Measurements from ENCODE around the gene PLCB4. TPM values are rescaled to one million over a fixed set of nuclear protein-coding genes. Genes with fewer than 3 reads are reported as not detected.

PLCB4 gene
- total RNA-seq, 2 donors from 2014 or later: 15.3 to 24.1 TPM

DNA sequence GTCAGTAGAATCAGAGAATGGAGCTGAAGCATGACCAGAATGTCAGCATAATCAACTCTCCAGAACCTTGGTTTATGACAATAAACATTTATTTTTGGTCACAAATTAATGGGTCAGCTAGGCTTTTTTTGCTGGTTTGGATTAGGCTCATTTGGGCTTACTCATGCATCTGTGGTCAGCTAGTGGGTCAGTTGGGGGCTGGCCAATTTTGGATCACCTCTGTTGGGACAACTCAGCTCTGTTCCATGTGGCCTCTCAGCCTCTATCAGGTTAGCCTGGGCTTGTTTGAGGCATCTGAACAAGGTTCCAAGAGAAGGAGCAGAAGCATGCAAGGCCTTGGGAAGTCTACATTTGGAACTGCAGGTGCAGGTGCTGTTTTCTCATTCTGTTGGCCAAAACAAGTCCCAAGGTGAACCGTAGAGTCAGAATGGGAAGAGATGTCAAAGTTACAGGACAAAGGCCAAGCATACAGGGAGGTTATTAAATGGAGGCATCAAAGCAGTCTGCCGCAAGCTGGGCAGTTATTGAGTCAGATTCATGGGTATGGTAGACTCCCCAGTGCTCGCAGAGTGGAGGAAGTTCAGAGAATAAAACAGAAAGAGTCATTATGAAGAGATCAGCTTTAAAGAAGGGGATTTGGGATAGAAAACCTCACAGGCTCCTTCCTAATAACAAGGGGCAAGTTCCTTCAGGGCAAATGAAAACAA, 173.0 kb downstream of the PLCB4 start:
- TF ChIP-seq, protein P1, sequence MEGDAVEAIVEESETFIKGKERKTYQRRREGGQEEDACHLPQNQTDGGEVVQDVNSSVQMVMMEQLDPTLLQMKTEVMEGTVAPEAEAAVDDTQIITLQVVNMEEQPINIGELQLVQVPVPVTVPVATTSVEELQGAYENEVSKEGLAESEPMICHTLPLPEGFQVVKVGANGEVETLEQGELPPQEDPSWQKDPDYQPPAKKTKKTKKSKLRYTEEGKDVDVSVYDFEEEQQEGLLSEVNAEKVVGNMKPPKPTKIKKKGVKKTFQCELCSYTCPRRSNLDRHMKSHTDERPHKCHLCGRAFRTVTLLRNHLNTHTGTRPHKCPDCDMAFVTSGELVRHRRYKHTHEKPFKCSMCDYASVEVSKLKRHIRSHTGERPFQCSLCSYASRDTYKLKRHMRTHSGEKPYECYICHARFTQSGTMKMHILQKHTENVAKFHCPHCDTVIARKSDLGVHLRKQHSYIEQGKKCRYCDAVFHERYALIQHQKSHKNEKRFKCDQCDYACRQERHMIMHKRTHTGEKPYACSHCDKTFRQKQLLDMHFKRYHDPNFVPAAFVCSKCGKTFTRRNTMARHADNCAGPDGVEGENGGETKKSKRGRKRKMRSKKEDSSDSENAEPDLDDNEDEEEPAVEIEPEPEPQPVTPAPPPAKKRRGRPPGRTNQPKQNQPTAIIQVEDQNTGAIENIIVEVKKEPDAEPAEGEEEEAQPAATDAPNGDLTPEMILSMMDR (IDR thresholded peaks at IDR 0.05): no peak
- Histone ChIP-seq H3K4me3 (no peak overlapping the region), H3K27me3 (replicated peaks; ENCODE audit: insufficient read depth) (no peaks in the 10 kb centered on the region), H3K4me1 (ENCODE audit: control insufficient read depth in 1 of 2, low read depth in 2 of 2) (peaks cover 3 to 8% of the 10 kb centered on the region in 2 donors), H3K9me3 (no peaks in the 10 kb centered on the region), H3K36me3 (no peaks in the 10 kb centered on the region), H3K27ac (no peak overlapping the region)
- no peak for ATAC-seq (ENCODE audit: insufficient number of reproducible peaks, low FRiP score, low read depth)
- no peak for DNase-seq (ENCODE audit: low spot score)

DNA sequence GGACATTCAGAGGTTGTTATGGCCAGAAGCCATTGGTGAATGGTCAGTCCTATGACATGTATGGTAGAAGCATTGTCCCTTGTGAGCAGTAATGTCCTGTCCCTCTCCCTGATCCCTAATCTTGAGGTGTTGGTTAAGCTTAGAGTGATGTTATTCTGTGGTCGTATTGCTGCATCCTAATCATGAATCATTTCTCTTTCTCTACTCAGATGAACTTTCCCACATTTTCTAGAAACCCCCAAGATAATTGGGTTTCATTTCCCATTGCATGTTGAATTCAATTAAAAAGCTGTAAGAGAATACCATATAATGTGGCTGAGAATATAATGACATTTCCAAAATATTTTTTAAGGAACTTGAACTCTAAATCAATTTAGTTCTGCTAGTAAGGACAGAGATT, 175.1 kb downstream of the PLCB4 start:
- Histone ChIP-seq H3K4me3 (no peak overlapping the region), H3K4me1 (ENCODE audit: control insufficient read depth in 1 of 2, low read depth in 2 of 2) (peaks cover 3 to 8% of the 10 kb centered on the region in 2 donors), H3K27ac (no peak overlapping the region), H3K36me3 (no peaks in the 10 kb centered on the region), H3K9me3 (no peaks in the 10 kb centered on the region), H3K27me3 (replicated peaks; ENCODE audit: insufficient read depth) (no peaks in the 10 kb centered on the region)
- TF ChIP-seq, protein P1 (IDR thresholded peaks at IDR 0.05): no peak
- no peak for DNase-seq (ENCODE audit: low spot score)
- no peak for ATAC-seq (ENCODE audit: insufficient number of reproducible peaks, low FRiP score, low read depth)

DNA sequence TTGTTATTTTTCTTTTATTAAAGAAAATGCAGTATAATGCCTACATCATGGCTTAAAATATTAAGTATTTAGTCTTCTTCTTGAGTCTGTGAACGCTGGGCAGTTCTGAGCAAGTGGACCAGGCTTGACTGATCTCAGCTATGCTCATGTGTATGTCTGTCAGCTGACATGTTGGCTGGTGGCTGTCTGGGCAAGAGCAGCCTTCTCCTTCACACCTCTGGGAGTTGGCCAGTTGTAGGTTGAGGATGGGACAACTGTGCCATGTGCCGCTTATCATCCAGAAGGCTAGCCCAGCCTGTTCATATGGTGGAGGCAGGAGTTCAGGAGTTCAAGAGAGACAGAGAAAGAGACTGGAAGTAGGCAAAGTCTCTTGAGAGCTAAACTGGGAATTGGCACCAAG, 175.9 kb downstream of the PLCB4 start:
- no peaks in the 10 kb centered on the region for H3K9me3 ChIP-seq
- H3K4me1 ChIP-seq (ENCODE audit: control insufficient read depth in 1 of 2, low read depth in 2 of 2): peaks cover 3 to 8% of the 10 kb centered on the region in 2 donors
- TF ChIP-seq, protein P1 (IDR thresholded peaks at IDR 0.05): no peak
- no peak overlapping the region for H3K4me3 ChIP-seq
- no peaks in the 10 kb centered on the region for H3K36me3 ChIP-seq
- ATAC-seq (ENCODE audit: insufficient number of reproducible peaks, low FRiP score, low read depth) (no peak), DNase-seq (ENCODE audit: low spot score) (no peak)
- no peaks in the 10 kb centered on the region for H3K27me3 ChIP-seq (replicated peaks; ENCODE audit: insufficient read depth)
- no peak overlapping the region for H3K27ac ChIP-seq

DNA sequence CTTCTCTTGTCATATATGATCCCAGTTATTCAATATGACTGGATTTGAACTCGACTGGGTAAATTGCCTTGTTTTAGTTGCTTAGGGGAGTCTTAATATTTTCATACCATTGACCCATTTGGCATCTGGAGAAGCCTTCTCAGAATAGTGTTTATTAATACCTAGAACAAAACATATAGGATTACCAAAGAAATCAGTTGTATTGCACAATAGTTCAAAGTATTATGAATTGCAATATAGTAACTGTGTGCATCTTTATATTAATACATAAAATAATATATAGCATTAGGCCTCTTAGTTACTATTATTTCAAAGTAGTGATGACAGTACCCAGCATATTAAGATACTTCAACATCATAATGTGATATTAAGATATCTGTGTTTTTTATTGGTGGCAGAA, 177.8 kb downstream of the PLCB4 start:
- Histone ChIP-seq H3K27me3 (replicated peaks; ENCODE audit: insufficient read depth) (no peaks in the 10 kb centered on the region), H3K4me1 (ENCODE audit: control insufficient read depth in 1 of 2, low read depth in 2 of 2) (no peaks in the 10 kb centered on the region), H3K27ac (no peak overlapping the region), H3K36me3 (no peaks in the 10 kb centered on the region), H3K9me3 (no peaks in the 10 kb centered on the region), H3K4me3 (no peak overlapping the region)
- DNase-seq (ENCODE audit: low spot score): no peak
- ATAC-seq (ENCODE audit: insufficient number of reproducible peaks, low FRiP score, low read depth): no peak
- TF ChIP-seq, protein P1 (IDR thresholded peaks at IDR 0.05): no peak

DNA sequence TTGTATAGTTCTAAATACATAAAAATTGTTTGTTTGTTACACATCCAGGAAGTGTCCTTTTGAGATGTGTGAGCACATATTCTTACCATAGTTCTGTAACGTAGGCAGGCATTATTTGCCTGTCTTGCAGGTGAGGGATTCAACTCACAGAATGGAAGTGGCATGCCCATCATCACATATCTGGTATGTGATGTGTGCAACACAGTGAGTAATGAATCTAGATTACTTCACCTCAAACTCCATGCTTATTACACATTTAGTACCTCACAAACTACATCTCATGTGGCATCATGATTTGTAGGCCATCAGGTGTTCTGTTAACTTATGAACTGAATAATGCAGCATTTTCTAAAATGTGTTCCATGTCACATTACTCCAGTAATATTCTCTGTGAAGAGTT, 181.6 kb downstream of the PLCB4 start:
- H3K36me3 ChIP-seq: no peaks in the 10 kb centered on the region
- no peaks in the 10 kb centered on the region for H3K4me1 ChIP-seq (ENCODE audit: control insufficient read depth in 1 of 2, low read depth in 2 of 2)
- no peak overlapping the region for H3K4me3 ChIP-seq
- TF ChIP-seq, protein P1 (IDR thresholded peaks at IDR 0.05): no peak
- DNase-seq (ENCODE audit: low spot score): no peak
- no peaks in the 10 kb centered on the region for H3K27me3 ChIP-seq (replicated peaks; ENCODE audit: insufficient read depth)
- H3K9me3 ChIP-seq: no peaks in the 10 kb centered on the region
- no peak overlapping the region for H3K27ac ChIP-seq
- no peak for ATAC-seq (ENCODE audit: insufficient number of reproducible peaks, low FRiP score, low read depth)

All from thoracic aorta (tissue), 2 donors.